ENCODE measurements around the gene SLC23A2. TPM values are rescaled to one million over a fixed set of nuclear protein-coding genes. Genes with fewer than 3 reads are reported as not detected.
"Not testable (repeated sequence)": the region's sequence is repeated elsewhere in the genome, so short reads cannot be mapped to it uniquely, and the experiment has no call there.

The SLC23A2 gene
- 13.9 and 14.9 TPM in 2 replicates for total RNA-seq (2014; rRNA removed; shearing (Covaris generic))

- DNase-seq (ENCODE audit: low read depth), result peak; percentile 41
These were observed at the start of gene SLC23A2 for GRCh38 chr20:5001174-5002076. Gene SLC23A2, minus strand, starts transcription at chr20:5001510. Its CDS starts 68,948 bp downstream, at chr20:4932562.

GRCh38 chr20:5046656-5047339, 45.5 kb upstream of the SLC23A2 start:
- DNase-seq (ENCODE audit: low read depth), result no peak

- no peak for DNase-seq (ENCODE audit: low read depth)
These were observed 44.6 kb upstream of the SLC23A2 start for GRCh38 chr20:5045906-5046305.

- DNase-seq (ENCODE audit: low read depth), result no peak
These were observed 42.8 kb upstream of the SLC23A2 start for GRCh38 chr20:5044075-5044620.

- peak; percentile 57 for DNase-seq (ENCODE audit: low read depth)
These were observed 40.1 kb upstream of the SLC23A2 start for GRCh38 chr20:5041433-5041832.

GRCh38 chr20:5040345-5040744, 39.0 kb upstream of the SLC23A2 start:
- no peak for DNase-seq (ENCODE audit: low read depth)

- no peak for DNase-seq (ENCODE audit: low read depth)
These were observed 38.6 kb upstream of the SLC23A2 start for GRCh38 chr20:5039889-5040288.

GRCh38 chr20:5039255-5039657, 37.9 kb upstream of the SLC23A2 start:
- DNase-seq (ENCODE audit: low read depth), result no peak

- no peak for DNase-seq (ENCODE audit: low read depth)
These were observed 35.5 kb upstream of the SLC23A2 start for GRCh38 chr20:5036828-5037227.

- not testable (repeated sequence) for DNase-seq (ENCODE audit: low read depth)
These were observed 34.2 kb upstream of the SLC23A2 start for GRCh38 chr20:5035518-5035917.

GRCh38 chr20:5033566-5033965, 32.3 kb upstream of the SLC23A2 start:
- peak; percentile 35 for DNase-seq (ENCODE audit: low read depth)

- DNase-seq (ENCODE audit: low read depth), result not testable (repeated sequence)
These were observed 30.4 kb upstream of the SLC23A2 start for GRCh38 chr20:5031701-5032100.

- no peak for DNase-seq (ENCODE audit: low read depth)
These were observed 29.9 kb upstream of the SLC23A2 start for GRCh38 chr20:5031206-5031557.

GRCh38 chr20:5030348-5031205, 29.3 kb upstream of the SLC23A2 start:
- DNase-seq (ENCODE audit: low read depth), result no peak

- DNase-seq (ENCODE audit: low read depth), result not testable (repeated sequence)
These were observed 27.1 kb upstream of the SLC23A2 start for GRCh38 chr20:5028258-5029059.

- DNase-seq (ENCODE audit: low read depth), result peak; percentile 40
These were observed 23.7 kb upstream of the SLC23A2 start for GRCh38 chr20:5024982-5025381.

GRCh38 chr20:5024103-5024502, 22.8 kb upstream of the SLC23A2 start:
- DNase-seq (ENCODE audit: low read depth), result peak; percentile 48

- not testable (repeated sequence) for DNase-seq (ENCODE audit: low read depth)
These were observed 21.9 kb upstream of the SLC23A2 start for GRCh38 chr20:5023171-5023570.

- DNase-seq (ENCODE audit: low read depth), result no peak
These were observed 19.4 kb upstream of the SLC23A2 start for GRCh38 chr20:5020760-5021159.

GRCh38 chr20:5013682-5014447, 12.6 kb upstream of the SLC23A2 start:
- no peak for DNase-seq (ENCODE audit: low read depth)

Measured in RPMI7951 (cell line).